GM18519 (cell line): ENCODE results near the gene RPGRIP1.
A peak's percentile ranks its signal among the peaks of the same experiment; 100 is the strongest.
"Not testable (repeated sequence)": the region's sequence is repeated elsewhere in the genome, so short reads cannot be mapped to it uniquely, and the experiment has no call there.

Experiments used
- ATAC-seq: cut with Tn5 transposase; IDR thresholded peaks from one replicate; pipeline ENCODE4 v1.9.1; 2021; ENCODE audit warnings: mild to moderate bottlenecking, moderate library complexity; ENCODE audit not compliant: unreplicated experiment, low FRiP score

The RPGRIP1 gene

DNA sequence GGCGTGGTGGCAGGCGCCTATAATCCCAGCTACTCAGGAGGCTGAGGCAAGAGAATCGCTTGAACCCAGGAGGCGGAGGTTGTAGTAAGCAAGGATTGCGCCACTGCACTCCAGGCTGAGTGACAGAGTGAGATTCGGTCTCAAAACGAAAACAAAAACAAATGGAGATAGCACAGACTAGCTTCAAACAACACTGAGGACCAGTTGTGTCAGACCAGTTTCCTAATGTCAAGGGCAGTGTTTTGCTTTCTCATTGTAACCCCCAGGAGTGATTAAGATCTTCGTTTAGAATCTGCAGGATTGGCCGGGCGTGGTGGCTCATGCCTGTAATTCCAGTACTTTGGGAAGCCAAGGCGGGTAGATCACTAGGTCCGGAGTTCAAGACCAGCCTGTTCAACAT is 18.5 kb downstream of the RPGRIP1 start:
- no peak for ATAC-seq

GRCh38 chr14:21299562-21300130 is 19.8 kb downstream of the RPGRIP1 start:
- ATAC-seq = no peak

GRCh38 chr14:21300892-21301291 is 21.0 kb downstream of the RPGRIP1 start:
- ATAC-seq = no peak

GRCh38 chr14:21302013-21302835 is 22.3 kb downstream of the RPGRIP1 start:
- no peak for ATAC-seq

DNA sequence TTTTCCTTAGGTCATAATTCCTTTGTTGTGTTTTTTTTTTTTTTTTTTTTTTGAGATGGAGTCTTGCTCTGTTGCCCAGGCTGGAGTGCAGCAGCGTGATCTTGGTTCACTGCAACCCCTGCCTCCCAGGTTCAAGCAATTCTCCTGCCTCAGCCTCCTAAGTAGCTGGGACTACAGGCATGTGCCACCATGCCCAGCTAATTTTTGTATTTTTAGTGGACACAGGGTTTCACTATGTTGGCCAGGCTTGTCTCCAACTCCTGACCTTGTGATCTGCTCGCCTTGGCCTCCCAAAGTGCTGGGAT is 22.9 kb downstream of the RPGRIP1 start:
- ATAC-seq = not testable (repeated sequence)

GRCh38 chr14:21307637-21308036 is 27.8 kb downstream of the RPGRIP1 start:
- no peak for ATAC-seq

GRCh38 chr14:21308132-21308478 is 28.2 kb downstream of the RPGRIP1 start:
- ATAC-seq = peak; percentile 17

GRCh38 chr14:21308479-21309237 is 28.8 kb downstream of the RPGRIP1 start:
- ATAC-seq = peak; percentile 70

DNA sequence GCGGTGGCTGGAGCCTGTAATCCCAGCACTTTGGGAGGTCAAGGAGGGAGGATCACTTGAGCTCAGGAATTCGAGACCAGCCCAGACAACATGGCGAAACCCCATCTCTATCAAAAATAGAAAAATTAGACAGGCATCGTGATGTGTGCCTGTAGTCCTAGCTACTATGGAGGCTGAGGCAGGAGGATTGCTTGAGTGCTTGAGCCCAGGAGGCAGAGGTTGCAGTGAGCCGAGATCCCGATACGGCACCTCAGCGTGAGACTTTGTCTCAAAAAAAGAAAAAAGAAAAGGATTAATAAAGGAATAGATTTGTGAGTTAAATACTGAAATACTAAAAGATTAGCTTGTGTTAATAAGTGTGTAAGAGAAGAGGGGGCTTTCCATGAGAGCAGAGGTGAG is 29.4 kb downstream of the RPGRIP1 start:
- no peak for ATAC-seq

- ATAC-seq = no peak
These were observed 30.1 kb downstream of the RPGRIP1 start for GRCh38 chr14:21309956-21310355.

GRCh38 chr14:21311614-21312013 is 31.7 kb downstream of the RPGRIP1 start:
- no peak for ATAC-seq

DNA sequence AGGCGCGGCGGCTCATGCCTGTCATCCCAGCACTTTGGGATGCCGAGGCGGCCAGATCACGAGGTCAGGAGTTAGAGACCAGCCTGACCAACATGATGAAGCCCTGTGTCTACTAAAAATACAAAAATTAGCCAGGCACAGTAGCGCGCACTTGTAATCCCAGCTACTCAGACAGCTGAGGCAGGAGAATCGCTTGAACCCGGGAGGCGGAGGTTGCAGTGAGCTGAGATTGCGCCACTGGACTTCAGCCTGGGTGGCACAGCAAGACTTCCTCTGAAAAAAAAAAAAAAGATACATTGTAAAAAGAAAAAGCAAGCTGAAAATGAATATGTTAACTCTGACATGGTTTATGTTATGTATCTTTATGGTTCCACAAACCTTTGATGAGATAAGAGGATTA is 33.6 kb downstream of the RPGRIP1 start:
- no peak for ATAC-seq

DNA sequence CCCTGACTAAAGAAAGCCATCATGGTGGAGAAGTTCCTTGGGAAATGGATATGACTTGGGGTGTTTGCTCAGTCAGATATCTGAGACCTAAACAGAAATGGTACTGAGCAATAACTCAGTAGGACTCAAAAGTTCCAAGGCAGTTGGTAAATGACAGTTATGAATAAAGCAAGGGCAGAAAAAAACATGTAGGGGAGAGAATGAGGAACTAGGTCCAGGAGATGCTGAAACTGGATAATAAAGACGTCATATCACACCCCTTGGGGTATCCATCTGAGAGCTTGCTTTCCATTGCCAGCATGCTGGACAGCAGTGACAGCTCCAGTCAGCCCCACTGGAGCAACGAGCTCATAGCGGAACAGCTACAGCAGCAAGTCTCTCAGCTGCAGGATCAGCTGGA is 37.5 kb downstream of the RPGRIP1 start:
- peak; percentile 41 for ATAC-seq

DNA sequence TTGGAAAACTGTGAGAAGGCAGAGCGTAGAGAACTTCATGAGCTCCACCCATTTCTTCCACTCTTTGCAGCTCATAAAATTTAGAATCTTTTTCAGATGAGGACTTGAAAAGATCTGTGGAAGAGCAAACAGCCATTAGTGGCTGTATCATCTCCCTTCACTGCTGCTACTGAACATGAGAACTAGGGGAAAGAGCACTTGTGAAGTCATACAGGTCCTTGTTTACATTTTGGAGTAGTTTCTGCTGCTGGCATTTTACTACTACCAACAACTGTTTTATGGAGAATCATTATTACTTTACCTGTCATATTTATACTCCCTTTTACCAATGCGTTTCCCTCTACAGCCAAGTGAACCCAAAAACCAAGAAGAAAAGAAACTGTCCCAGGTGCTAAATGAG is 41.0 kb downstream of the RPGRIP1 start:
- no peak for ATAC-seq

GRCh38 chr14:21322716-21323115 is 42.8 kb downstream of the RPGRIP1 start:
- no peak for ATAC-seq

DNA sequence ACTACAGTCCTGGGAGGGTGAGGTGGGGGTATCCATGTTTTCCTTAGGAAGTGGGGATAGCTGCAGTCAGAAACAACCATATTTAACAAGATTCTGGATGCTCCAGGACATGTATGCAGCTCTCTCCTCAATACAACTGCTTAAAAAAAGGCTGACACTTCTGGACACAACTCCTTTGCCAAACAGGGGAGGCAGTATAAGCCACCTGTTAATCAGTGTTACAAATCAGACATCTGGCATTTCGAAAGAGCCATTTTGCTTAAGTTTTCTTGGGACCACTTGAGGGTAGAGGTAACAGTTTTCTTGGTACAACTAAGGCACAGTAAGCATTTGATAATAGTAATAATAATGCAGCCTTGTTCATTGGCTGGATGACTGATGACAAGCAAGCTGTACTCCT is 47.1 kb downstream of the RPGRIP1 start:
- ATAC-seq = no peak
